SK-N-SH (cell line): ENCODE data around the gene GPR61. TPM values are rescaled to one million over a fixed set of nuclear protein-coding genes. Genes with fewer than 3 reads are reported as not detected.

Source experiments
- CTCF ChIA-PET: fragments of 300-600, 350-600 bp; formaldehyde crosslinking; extraction: SDS; loops from one replicate; lab custom pipeline; 2021; lab: Yijun Ruan, JAX
- POLR2A ChIA-PET: fragments of 350-600 bp; sonication (Branson Sonifier 250); formaldehyde crosslinking; extraction: SDS; loops from one replicate; lab custom pipeline; 2020; ENCODE audit warnings: antibody characterized with exemption, inconsistent platforms; lab: Yijun Ruan, JAX
- DNase-seq: peaks from one replicate; pipeline ENCODE4 v3.0.0; 2012
- H2AFZ ChIP-seq: fragments of 200-600 bp; sonication (generic); 2 replicates; pipeline ENCODE4 v1.8.1; 2016; ENCODE audit warnings: antibody characterized with exemption, mild to moderate bottlenecking, low read depth
- H3F3A ChIP-seq: fragments of 200-600 bp; sonication (generic); replicated peaks from 2 replicates; pipeline ENCODE3; 2016; ENCODE audit warnings: antibody characterized with exemption, mild to moderate bottlenecking; ENCODE audit not compliant: insufficient read depth
- H3K27ac ChIP-seq, 2 experiments: fragments of 200-500 bp in 1 of 2; fragments of 200-600 bp in 1 of 2; sonication (Bioruptor generic) in 1 of 2; sonication (generic), shearing (Covaris generic) in 1 of 2; 2 replicates each; pipeline versions ENCODE4 v1.5.1 to v1.6.1; 2014 to 2016; ENCODE audit warnings: low read depth in 2 of 2, inconsistent platforms in 1 of 2, low read length in 1 of 2, mild to moderate bottlenecking in 1 of 2, mixed read lengths in 1 of 2
- H3K27me3 ChIP-seq: fragments of 200-600 bp; sonication (generic), shearing (Covaris generic); 2 replicates; pipeline ENCODE4 v1.6.1; 2016; ENCODE audit warnings: mixed run types; ENCODE audit not compliant: insufficient read depth
- H3K36me3 ChIP-seq, 2 experiments: fragments of 200-500 bp in 1 of 2; fragments of 200-600 bp in 1 of 2; sonication (Bioruptor generic) in 1 of 2; sonication (generic) in 1 of 2; replicated peaks in 1 of 2; 2 replicates each; pipeline versions ENCODE3 to v1.5.1; 2014 to 2016; ENCODE audit warnings: low read length in 1 of 2, mild to moderate bottlenecking in 1 of 2; ENCODE audit not compliant: insufficient read depth in 2 of 2, control insufficient read depth in 1 of 2
- H3K4me1 ChIP-seq, 2 experiments: fragments of 200-500 bp in 1 of 2; fragments of 200-600 bp in 1 of 2; sonication (Bioruptor generic) in 1 of 2; sonication (generic), shearing (Covaris generic) in 1 of 2; 2 replicates each; pipeline versions ENCODE4 v1.5.1 to v1.6.1; 2014 to 2016; ENCODE audit warnings: low read depth in 1 of 2, low read length in 1 of 2, mixed run types in 1 of 2; ENCODE audit not compliant: insufficient read depth in 2 of 2, control insufficient read depth in 1 of 2
- H3K4me2 ChIP-seq: fragments of 200-600 bp; sonication (generic), shearing (Covaris generic); 2 replicates; pipeline ENCODE4 v1.6.1; 2017; ENCODE audit warnings: mixed run types
- H3K4me3 ChIP-seq, 2 experiments: fragments of 200-500 bp in 1 of 2; fragments of 200-600 bp in 1 of 2; sonication (Bioruptor generic) in 1 of 2; sonication (generic), shearing (Covaris generic) in 1 of 2; 2 replicates each; pipeline versions ENCODE4 v1.5.1 to v1.8.1; 2014 to 2016; ENCODE audit warnings: low read depth in 2 of 2, inconsistent platforms in 1 of 2, low read length in 1 of 2, mild to moderate bottlenecking in 1 of 2, mixed read lengths in 1 of 2, moderate library complexity in 1 of 2
- H3K79me2 ChIP-seq: fragments of 200-600 bp; sonication (generic); 2 replicates; pipeline ENCODE4 v1.8.1; 2017; ENCODE audit warnings: mild to moderate bottlenecking; ENCODE audit not compliant: insufficient read depth
- H3K9ac ChIP-seq: fragments of 200-600 bp; sonication (generic); 2 replicates; pipeline ENCODE4 v1.6.1; 2017; ENCODE audit warnings: mixed run types
- H3K9me2 ChIP-seq: fragments of 200-600 bp; sonication (generic); 2 replicates; pipeline ENCODE4 v1.6.1; 2017; ENCODE audit warnings: mixed run types
- H3K9me3 ChIP-seq: fragments of 200-600 bp; sonication (generic); 2 replicates; pipeline ENCODE4 v1.6.1; 2017; ENCODE audit warnings: mixed run types, mild to moderate bottlenecking, moderate library complexity
- H4K20me1 ChIP-seq: fragments of 200-600 bp; sonication (generic); 2 replicates; pipeline ENCODE4 v1.6.1; 2017; ENCODE audit warnings: mild to moderate bottlenecking, mixed run types; ENCODE audit not compliant: insufficient read depth
- EP300 ChIP-seq, 2 experiments: IDR thresholded peaks; 2 replicates each; pipeline versions ENCODE4 v1.4.0 to v1.6.1; 2012; ENCODE audit warnings: borderline replicate concordance in 1 of 2, low read depth in 1 of 2, low read length in 1 of 2
- EZH2phosphoT487 ChIP-seq: fragments of 200-600 bp; sonication (generic); IDR thresholded peaks from 2 replicates; pipeline ENCODE4 v1.6.1; 2017; ENCODE audit warnings: low read depth, mixed run types, mild to moderate bottlenecking, antibody characterized with exemption, moderate library complexity, borderline replicate concordance
- FOSL2 ChIP-seq: IDR thresholded peaks from 2 replicates; pipeline ENCODE4 v1.4.0; 2012; ENCODE audit warnings: low read depth, mild to moderate bottlenecking, moderate library complexity, borderline replicate concordance
- FOXM1 ChIP-seq: IDR thresholded peaks from 2 replicates; pipeline ENCODE4 v1.4.0; 2012; ENCODE audit warnings: low read depth, mild to moderate bottlenecking
- GABPA ChIP-seq: IDR thresholded peaks from 2 replicates; pipeline ENCODE4 v1.4.0; 2012; ENCODE audit warnings: low read depth, mild to moderate bottlenecking
- JUND ChIP-seq: IDR thresholded peaks from 2 replicates; pipeline ENCODE4 v1.4.0; 2012
- MEF2A ChIP-seq: IDR thresholded peaks from 2 replicates; pipeline ENCODE4 v1.4.0; 2012; ENCODE audit warnings: low read depth, borderline replicate concordance
- MXI1 ChIP-seq: IDR thresholded peaks from 2 replicates; pipeline ENCODE4 v1.6.1; 2012; ENCODE audit warnings: mild to moderate bottlenecking, low read depth, low read length, improper control_type of control experiment
- NRF1 ChIP-seq: IDR thresholded peaks from 2 replicates; pipeline ENCODE4 v1.6.1; 2012; ENCODE audit warnings: low read depth, mild to moderate bottlenecking, low read length
- RCOR1 ChIP-seq: fragments of 150-350 bp; IDR thresholded peaks from 2 replicates; pipeline ENCODE4 v1.6.1; 2017; ENCODE audit warnings: antibody characterized with exemption, low read length
- SMC3 ChIP-seq: IDR thresholded peaks from 2 replicates; pipeline ENCODE4 v1.6.1; 2012; ENCODE audit warnings: low read depth, low read length, improper control_type of control experiment
- TAF1 ChIP-seq: IDR thresholded peaks from 2 replicates; pipeline ENCODE4 v1.6.1; 2012; ENCODE audit warnings: low read depth, mild to moderate bottlenecking, low read length, moderate library complexity, borderline replicate concordance
- TEAD4 ChIP-seq: IDR thresholded peaks from 2 replicates; pipeline ENCODE4 v1.4.0; 2012; ENCODE audit warnings: mild to moderate bottlenecking, borderline replicate concordance; ENCODE audit not compliant: insufficient read depth
- YY1 ChIP-seq: IDR thresholded peaks from 2 replicates; pipeline ENCODE4 v1.4.0; 2012; ENCODE audit warnings: low read depth, mild to moderate bottlenecking
- WGBS: methylation state at CpG from one replicate; pipeline ENCODE4 v1.1.6; 2017; ENCODE audit warnings: low lambda C conversion rate; 5-methylcytosine and 5-hydroxymethylcytosine counted together
- polyA plus RNA-seq, 3 experiments: library from polyadenylated mRNA; depleted of rRNA; stranded (reverse); fragments of >200 nt; gene quantifications; 2 replicates each; pipeline ENCODE4 v1.2.3, GENCODE V29; 2012
- TF ChIP-seq, protein P1 (sequence below): IDR thresholded peaks from 2 replicates; pipeline ENCODE4 v1.6.1; 2012; ENCODE audit warnings: mild to moderate bottlenecking, low read depth, low read length, moderate library complexity
- TF ChIP-seq, protein P2 (sequence below): fragments of 150-350 bp; IDR thresholded peaks from 2 replicates; pipeline ENCODE4 v1.6.1; 2017; ENCODE audit warnings: antibody characterized with exemption, low read length, low read depth, borderline replicate concordance

GPR61 gene
- polyA plus RNA-seq, 1 of the 3 experiments (the other 2 are of a cell fraction) = not detected

DNA sequence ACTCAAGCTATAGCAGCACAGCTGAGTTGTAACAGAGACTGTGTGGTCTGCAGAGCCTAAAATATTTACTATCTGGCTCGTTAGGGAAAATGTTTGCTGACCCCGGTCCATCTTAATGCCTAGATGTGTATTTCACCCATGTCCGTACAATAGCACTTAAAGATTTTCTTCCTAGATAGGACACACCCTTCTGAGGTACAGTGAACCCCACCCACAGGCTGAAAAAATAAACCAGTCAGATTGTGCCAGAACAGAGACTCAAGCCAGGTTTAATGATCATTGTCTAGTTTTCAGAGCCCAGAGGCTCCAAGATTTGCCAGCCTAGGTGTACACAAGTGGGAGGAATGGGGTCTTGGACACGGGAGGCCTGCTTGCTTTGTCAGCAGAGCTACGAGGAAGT lies 35.7 kb upstream of the GPR61 start:
- no peaks in the 10 kb centered on the region for H3K36me3 ChIP-seq
- H3K79me2 ChIP-seq = no peaks in the 10 kb centered on the region
- H3K9ac ChIP-seq = no peak overlapping the region
- H4K20me1 ChIP-seq = no peaks in the 10 kb centered on the region
- POLR2A ChIA-PET = interaction anchor here (0.8 kb wide), 1 partner anchor 27 kb away, joined by 3 read pairs; no protein-coding TSS in a partner anchor
- H3K27ac ChIP-seq = no peak overlapping the region
- no peaks in the 10 kb centered on the region for H3K9me3 ChIP-seq
- CTCF ChIA-PET = interaction anchor here (18.3 to 40.2 kb wide), 2 partner anchors 15 to 30 kb away, joined by 238 to 1710 read pairs; partner anchors contain the start of genes ATXN7L2, CYB561D1 and GPR61
- no peaks in the 10 kb centered on the region for H3K27me3 ChIP-seq
- no peak overlapping the region for H2AFZ ChIP-seq
- H3K4me1 ChIP-seq = peaks cover 0 to 6% of the 10 kb centered on the region in 2 experiments; a peak in 1 of 4 replicates
- H3K4me2 ChIP-seq = no peak overlapping the region
- H3K9me2 ChIP-seq = no peaks in the 10 kb centered on the region
- H3K4me3 ChIP-seq = no peak overlapping the region
- DNase-seq = no peak
- H3F3A ChIP-seq = no peaks in the 10 kb centered on the region
- TF ChIP-seq FOXM1 = no peak
- TF ChIP-seq JUND = no peak
- TF ChIP-seq MEF2A = no peak
- no peak for TF ChIP-seq TEAD4
- TF ChIP-seq YY1 = no peak
- TF ChIP-seq NRF1 = no peak
- TF ChIP-seq RCOR1 = no peak
- no peak for TF ChIP-seq EP300 (IDR thresholded peaks at IDR 0.05; ENCODE audit: borderline replicate concordance in 1 of 2, low read depth in 1 of 2, low read length in 1 of 2)
- TF ChIP-seq GABPA = no peak
- TF ChIP-seq, protein P1, sequence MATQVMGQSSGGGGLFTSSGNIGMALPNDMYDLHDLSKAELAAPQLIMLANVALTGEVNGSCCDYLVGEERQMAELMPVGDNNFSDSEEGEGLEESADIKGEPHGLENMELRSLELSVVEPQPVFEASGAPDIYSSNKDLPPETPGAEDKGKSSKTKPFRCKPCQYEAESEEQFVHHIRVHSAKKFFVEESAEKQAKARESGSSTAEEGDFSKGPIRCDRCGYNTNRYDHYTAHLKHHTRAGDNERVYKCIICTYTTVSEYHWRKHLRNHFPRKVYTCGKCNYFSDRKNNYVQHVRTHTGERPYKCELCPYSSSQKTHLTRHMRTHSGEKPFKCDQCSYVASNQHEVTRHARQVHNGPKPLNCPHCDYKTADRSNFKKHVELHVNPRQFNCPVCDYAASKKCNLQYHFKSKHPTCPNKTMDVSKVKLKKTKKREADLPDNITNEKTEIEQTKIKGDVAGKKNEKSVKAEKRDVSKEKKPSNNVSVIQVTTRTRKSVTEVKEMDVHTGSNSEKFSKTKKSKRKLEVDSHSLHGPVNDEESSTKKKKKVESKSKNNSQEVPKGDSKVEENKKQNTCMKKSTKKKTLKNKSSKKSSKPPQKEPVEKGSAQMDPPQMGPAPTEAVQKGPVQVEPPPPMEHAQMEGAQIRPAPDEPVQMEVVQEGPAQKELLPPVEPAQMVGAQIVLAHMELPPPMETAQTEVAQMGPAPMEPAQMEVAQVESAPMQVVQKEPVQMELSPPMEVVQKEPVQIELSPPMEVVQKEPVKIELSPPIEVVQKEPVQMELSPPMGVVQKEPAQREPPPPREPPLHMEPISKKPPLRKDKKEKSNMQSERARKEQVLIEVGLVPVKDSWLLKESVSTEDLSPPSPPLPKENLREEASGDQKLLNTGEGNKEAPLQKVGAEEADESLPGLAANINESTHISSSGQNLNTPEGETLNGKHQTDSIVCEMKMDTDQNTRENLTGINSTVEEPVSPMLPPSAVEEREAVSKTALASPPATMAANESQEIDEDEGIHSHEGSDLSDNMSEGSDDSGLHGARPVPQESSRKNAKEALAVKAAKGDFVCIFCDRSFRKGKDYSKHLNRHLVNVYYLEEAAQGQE = no peak
- TF ChIP-seq FOSL2 = no peak
- TF ChIP-seq MXI1 = no peak
- TF ChIP-seq SMC3 = no peak
- TF ChIP-seq, protein P2, sequence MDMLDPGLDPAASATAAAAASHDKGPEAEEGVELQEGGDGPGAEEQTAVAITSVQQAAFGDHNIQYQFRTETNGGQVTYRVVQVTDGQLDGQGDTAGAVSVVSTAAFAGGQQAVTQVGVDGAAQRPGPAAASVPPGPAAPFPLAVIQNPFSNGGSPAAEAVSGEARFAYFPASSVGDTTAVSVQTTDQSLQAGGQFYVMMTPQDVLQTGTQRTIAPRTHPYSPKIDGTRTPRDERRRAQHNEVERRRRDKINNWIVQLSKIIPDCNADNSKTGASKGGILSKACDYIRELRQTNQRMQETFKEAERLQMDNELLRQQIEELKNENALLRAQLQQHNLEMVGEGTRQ = no peak
- no peak for TF ChIP-seq EZH2phosphoT487
- TF ChIP-seq TAF1 = no peak
- WGBS = 77% methylated on average over 5 of the region's 5 CpGs
